Liver (tissue), 9 donors: ENCODE data around the gene SLC25A29. TPM values are rescaled to one million over a fixed set of nuclear protein-coding genes. Genes with fewer than 3 reads are reported as not detected.

Experiments
- DNase-seq: peaks from one replicate; pipeline ENCODE4 v3.0.0-alpha.2; 2017; ENCODE audit warnings: low spot score
- H3K27ac ChIP-seq, 2 donors: one replicate each; pipeline ENCODE4 v1.7.0; 2013; ENCODE audit warnings: inconsistent platforms in 2 of 2, low read length in 2 of 2, control low read depth in 1 of 2, low read depth in 1 of 2, mild to moderate bottlenecking in 1 of 2
- H3K27me3 ChIP-seq, 4 donors: one replicate each; pipeline versions ENCODE4 v1.6.1 to v1.7.0; 2013; ENCODE audit warnings: low read length in 3 of 4, inconsistent platforms in 1 of 4, mild to moderate bottlenecking in 1 of 4, moderate library complexity in 1 of 4; ENCODE audit not compliant: control insufficient read depth in 4 of 4, insufficient read depth in 4 of 4
- H3K36me3 ChIP-seq, 4 donors: one replicate each; pipeline versions ENCODE4 v1.6.1 to v1.7.0; 2013; ENCODE audit warnings: low read length in 3 of 4, mild to moderate bottlenecking in 3 of 4, low read depth in 1 of 4, moderate library complexity in 1 of 4; ENCODE audit not compliant: control insufficient read depth in 4 of 4, insufficient read depth in 3 of 4
- H3K4me1 ChIP-seq, 4 donors: one replicate each; pipeline versions ENCODE4 v1.6.1 to v1.7.0; 2013; ENCODE audit warnings: low read length in 3 of 4, mild to moderate bottlenecking in 3 of 4, moderate library complexity in 1 of 4; ENCODE audit not compliant: control insufficient read depth in 4 of 4, insufficient read depth in 4 of 4
- H3K4me3 ChIP-seq, 3 donors: one replicate each; pipeline versions ENCODE4 v1.6.1 to v1.7.0; 2013; ENCODE audit warnings: low read length in 3 of 3, control low read depth in 1 of 3, low read depth in 1 of 3, mild to moderate bottlenecking in 1 of 3
- H3K9ac ChIP-seq, 2 donors: one replicate each; pipeline ENCODE4 v1.7.0; 2013; ENCODE audit warnings: low read length in 2 of 2, mild to moderate bottlenecking in 2 of 2, moderate library complexity in 2 of 2, control low read depth in 1 of 2, low read depth in 1 of 2
- H3K9me3 ChIP-seq, 4 donors: one replicate each; pipeline versions ENCODE4 v1.6.1 to v1.7.0; 2013; ENCODE audit warnings: low read length in 3 of 4; ENCODE audit not compliant: control insufficient read depth in 4 of 4
- CTCF ChIP-seq: fragments of 150-350 bp; IDR thresholded peaks from 2 replicates; pipeline ENCODE4 v1.5.1; 2017; ENCODE audit warnings: improper control_type of control experiment, low read depth, low read length; ENCODE audit not compliant: missing input control
- FOXA1 ChIP-seq: IDR thresholded peaks from 2 replicates; pipeline ENCODE4 v1.6.1; 2016; ENCODE audit warnings: antibody characterized with exemption
- FOXA2 ChIP-seq: IDR thresholded peaks from 2 replicates; pipeline ENCODE4 v1.6.1; 2016; ENCODE audit warnings: antibody characterized with exemption
- HNF4A ChIP-seq, 2 donors: conservative IDR thresholded peaks; 2 replicates each; pipeline ENCODE4 v1.6.1; 2016; ENCODE audit warnings: antibody characterized with exemption in 2 of 2, mild to moderate bottlenecking in 2 of 2
- HNF4G ChIP-seq: IDR thresholded peaks from 2 replicates; pipeline ENCODE4 v1.6.1; 2016; ENCODE audit warnings: antibody characterized with exemption
- JUND ChIP-seq, 2 donors: IDR thresholded peaks; 2 replicates each; pipeline ENCODE4 v1.6.1; 2016; ENCODE audit warnings: antibody characterized with exemption in 2 of 2
- RXRA ChIP-seq, 2 donors: IDR thresholded peaks; 2 replicates each; pipeline ENCODE4 v1.6.1; 2017 to 2018; ENCODE audit warnings: antibody characterized with exemption in 2 of 2, mild to moderate bottlenecking in 1 of 2
- SP1 ChIP-seq: IDR thresholded peaks from 2 replicates; pipeline ENCODE4 v1.6.1; 2018; ENCODE audit warnings: antibody characterized with exemption, mild to moderate bottlenecking
- TAF1 ChIP-seq: conservative IDR thresholded peaks from 2 replicates; pipeline ENCODE4 v1.6.1; 2016; ENCODE audit warnings: antibody characterized with exemption, mild to moderate bottlenecking
- WGBS: extraction: QIAGEN DNeasy Blood & Tissue Kit; methylation state at CpG from one replicate; pipeline ENCODE4 v1.1.7; 2013; 5-methylcytosine and 5-hydroxymethylcytosine counted together
- polyA plus RNA-seq, 2 donors: library from polyadenylated mRNA; stranded (reverse) in 1 of 2; unstranded in 1 of 2; fragments of 200-250 nt in 1 of 2; fragments of >200 nt in 1 of 2; fragmentation: Nextera tagmentation in 1 of 2; extraction: Ambion mirVana in 1 of 2; gene quantifications; one replicate each; pipeline versions ENCODE4 v1.2.1 to v1.2.3, GENCODE V29; 2013 to 2015
- total RNA-seq, 2 donors: library from RNA; depleted of rRNA; stranded (reverse); fragments of >200 nt; gene quantifications; one replicate each; pipeline ENCODE4 v1.2.3, GENCODE V29; 2014
- TF ChIP-seq, protein P1 (sequence below): IDR thresholded peaks from 2 replicates; pipeline ENCODE4 v1.6.1; 2016; ENCODE audit warnings: antibody characterized with exemption
- TF ChIP-seq, protein P2 (sequence below): IDR thresholded peaks from 2 replicates; pipeline ENCODE4 v1.6.1; 2016; ENCODE audit warnings: antibody characterized with exemption, mild to moderate bottlenecking
- TF ChIP-seq, protein P3 (sequence below): IDR thresholded peaks from 2 replicates; pipeline ENCODE4 v1.6.1; 2016; ENCODE audit warnings: antibody characterized with exemption
- donor health status: healthy.
- donor health status: healthy.
- donor health status: healthy.
- donor health status: healthy.
- donor health status: healthy.

Gene SLC25A29
- total and polyA plus RNA-seq, 4 donors: 2.4 to 13.9 (median 8.9) TPM

- no peak overlapping the region for H3K4me3 ChIP-seq
- no peaks in the 10 kb centered on the region for H3K36me3 ChIP-seq
- H3K9ac ChIP-seq: no peak overlapping the region
- H3K27me3 ChIP-seq: no peaks in the 10 kb centered on the region
- WGBS: 89% methylated on average over 6 of the region's 6 CpGs
- H3K9me3 ChIP-seq: no peaks in the 10 kb centered on the region
- H3K4me1 ChIP-seq: peaks cover 18 to 24% (median 21%) of the 10 kb centered on the region in 4 donors
- no peak overlapping the region for H3K27ac ChIP-seq
- TF ChIP-seq FOXA2 (no peak), TAF1 (no peak), RXRA (IDR thresholded peaks at IDR 0.05) (no peak), HNF4A (conservative IDR thresholded peaks at IDR 0.05) (no peak), FOXA1 (no peak), CTCF (no peak), SP1 (no peak)
- TF ChIP-seq, protein P1, sequence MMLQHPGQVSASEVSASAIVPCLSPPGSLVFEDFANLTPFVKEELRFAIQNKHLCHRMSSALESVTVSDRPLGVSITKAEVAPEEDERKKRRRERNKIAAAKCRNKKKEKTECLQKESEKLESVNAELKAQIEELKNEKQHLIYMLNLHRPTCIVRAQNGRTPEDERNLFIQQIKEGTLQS: no peak
- TF ChIP-seq, protein P2, sequence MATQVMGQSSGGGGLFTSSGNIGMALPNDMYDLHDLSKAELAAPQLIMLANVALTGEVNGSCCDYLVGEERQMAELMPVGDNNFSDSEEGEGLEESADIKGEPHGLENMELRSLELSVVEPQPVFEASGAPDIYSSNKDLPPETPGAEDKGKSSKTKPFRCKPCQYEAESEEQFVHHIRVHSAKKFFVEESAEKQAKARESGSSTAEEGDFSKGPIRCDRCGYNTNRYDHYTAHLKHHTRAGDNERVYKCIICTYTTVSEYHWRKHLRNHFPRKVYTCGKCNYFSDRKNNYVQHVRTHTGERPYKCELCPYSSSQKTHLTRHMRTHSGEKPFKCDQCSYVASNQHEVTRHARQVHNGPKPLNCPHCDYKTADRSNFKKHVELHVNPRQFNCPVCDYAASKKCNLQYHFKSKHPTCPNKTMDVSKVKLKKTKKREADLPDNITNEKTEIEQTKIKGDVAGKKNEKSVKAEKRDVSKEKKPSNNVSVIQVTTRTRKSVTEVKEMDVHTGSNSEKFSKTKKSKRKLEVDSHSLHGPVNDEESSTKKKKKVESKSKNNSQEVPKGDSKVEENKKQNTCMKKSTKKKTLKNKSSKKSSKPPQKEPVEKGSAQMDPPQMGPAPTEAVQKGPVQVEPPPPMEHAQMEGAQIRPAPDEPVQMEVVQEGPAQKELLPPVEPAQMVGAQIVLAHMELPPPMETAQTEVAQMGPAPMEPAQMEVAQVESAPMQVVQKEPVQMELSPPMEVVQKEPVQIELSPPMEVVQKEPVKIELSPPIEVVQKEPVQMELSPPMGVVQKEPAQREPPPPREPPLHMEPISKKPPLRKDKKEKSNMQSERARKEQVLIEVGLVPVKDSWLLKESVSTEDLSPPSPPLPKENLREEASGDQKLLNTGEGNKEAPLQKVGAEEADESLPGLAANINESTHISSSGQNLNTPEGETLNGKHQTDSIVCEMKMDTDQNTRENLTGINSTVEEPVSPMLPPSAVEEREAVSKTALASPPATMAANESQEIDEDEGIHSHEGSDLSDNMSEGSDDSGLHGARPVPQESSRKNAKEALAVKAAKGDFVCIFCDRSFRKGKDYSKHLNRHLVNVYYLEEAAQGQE: no peak
- no peak for DNase-seq
Measured at GRCh38 chr14:100317389-100317788, 11.1 kb upstream of the SLC25A29 start.

DNA sequence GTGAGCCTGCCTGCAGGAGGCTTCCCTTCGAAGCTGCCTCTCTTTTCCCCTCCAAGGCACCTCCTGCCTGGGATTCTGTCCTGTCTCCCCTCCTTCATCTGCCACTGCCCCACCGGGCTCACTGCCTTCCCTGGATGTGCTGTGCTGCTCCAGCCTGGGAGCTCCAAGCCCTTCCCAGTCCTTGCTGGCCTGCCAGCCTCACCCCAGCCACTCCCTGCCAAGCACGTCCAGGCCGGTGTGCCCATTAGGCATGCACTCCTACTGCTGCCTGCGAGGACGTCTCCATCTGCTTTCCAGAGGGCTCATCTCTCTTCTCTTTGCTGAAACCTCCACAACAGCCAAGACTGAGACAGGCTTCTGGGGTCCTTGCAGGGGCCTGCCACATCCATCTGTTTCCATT lies 8.5 kb upstream of the SLC25A29 start:
- no peaks in the 10 kb centered on the region for H3K36me3 ChIP-seq
- H3K9me3 ChIP-seq: no peaks in the 10 kb centered on the region
- WGBS: 90% methylated on average over 6 of the region's 6 CpGs
- H3K4me1 ChIP-seq: peaks cover 2 to 9% (median 4%) of the 10 kb centered on the region in 4 donors
- no peak overlapping the region for H3K4me3 ChIP-seq
- TF ChIP-seq HNF4A (conservative IDR thresholded peaks at IDR 0.05): no peak
- TF ChIP-seq HNF4G: no peak
- TF ChIP-seq TAF1: no peak
- no peak for TF ChIP-seq FOXA2
- no peak for TF ChIP-seq JUND (IDR thresholded peaks at IDR 0.05)
- TF ChIP-seq SP1: no peak
- TF ChIP-seq, protein P1: no peak
- no peak for TF ChIP-seq FOXA1
- TF ChIP-seq, protein P3, sequence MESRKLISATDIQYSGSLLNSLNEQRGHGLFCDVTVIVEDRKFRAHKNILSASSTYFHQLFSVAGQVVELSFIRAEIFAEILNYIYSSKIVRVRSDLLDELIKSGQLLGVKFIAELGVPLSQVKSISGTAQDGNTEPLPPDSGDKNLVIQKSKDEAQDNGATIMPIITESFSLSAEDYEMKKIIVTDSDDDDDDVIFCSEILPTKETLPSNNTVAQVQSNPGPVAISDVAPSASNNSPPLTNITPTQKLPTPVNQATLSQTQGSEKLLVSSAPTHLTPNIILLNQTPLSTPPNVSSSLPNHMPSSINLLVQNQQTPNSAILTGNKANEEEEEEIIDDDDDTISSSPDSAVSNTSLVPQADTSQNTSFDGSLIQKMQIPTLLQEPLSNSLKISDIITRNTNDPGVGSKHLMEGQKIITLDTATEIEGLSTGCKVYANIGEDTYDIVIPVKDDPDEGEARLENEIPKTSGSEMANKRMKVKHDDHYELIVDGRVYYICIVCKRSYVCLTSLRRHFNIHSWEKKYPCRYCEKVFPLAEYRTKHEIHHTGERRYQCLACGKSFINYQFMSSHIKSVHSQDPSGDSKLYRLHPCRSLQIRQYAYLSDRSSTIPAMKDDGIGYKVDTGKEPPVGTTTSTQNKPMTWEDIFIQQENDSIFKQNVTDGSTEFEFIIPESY: no peak
- no peak for DNase-seq
- no peak overlapping the region for H3K27ac ChIP-seq
- no peaks in the 10 kb centered on the region for H3K27me3 ChIP-seq
- H3K9ac ChIP-seq: no peak overlapping the region
